GM12872 (cell line): ENCODE results near the gene EAF2.

Experiments used
- TF ChIP-seq, protein P1 (sequence below): IDR thresholded peaks from 3 replicates; pipeline ENCODE4 v1.5.1; 2011; ENCODE audit warnings: low read depth, mild to moderate bottlenecking, low read length, moderate library complexity; ENCODE audit not compliant: insufficient read depth

The EAF2 gene

DNA sequence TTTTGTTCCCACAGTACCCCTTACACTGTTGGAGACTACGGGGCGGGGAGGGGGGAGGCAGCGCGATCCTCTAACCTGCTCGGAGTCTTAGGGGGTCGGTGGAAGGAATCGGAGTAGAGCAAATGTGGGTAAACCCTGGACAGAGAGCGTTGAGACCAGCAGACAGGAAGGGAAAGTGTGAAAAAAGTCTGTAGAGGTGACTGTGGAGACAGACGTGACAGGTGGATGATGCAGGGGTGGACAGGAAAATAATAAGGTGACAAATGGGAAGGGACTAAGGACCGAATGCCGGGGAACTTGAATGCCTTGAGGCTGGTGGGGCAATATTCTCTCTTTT is 424 bp downstream of the EAF2 start:
- TF ChIP-seq, protein P1, sequence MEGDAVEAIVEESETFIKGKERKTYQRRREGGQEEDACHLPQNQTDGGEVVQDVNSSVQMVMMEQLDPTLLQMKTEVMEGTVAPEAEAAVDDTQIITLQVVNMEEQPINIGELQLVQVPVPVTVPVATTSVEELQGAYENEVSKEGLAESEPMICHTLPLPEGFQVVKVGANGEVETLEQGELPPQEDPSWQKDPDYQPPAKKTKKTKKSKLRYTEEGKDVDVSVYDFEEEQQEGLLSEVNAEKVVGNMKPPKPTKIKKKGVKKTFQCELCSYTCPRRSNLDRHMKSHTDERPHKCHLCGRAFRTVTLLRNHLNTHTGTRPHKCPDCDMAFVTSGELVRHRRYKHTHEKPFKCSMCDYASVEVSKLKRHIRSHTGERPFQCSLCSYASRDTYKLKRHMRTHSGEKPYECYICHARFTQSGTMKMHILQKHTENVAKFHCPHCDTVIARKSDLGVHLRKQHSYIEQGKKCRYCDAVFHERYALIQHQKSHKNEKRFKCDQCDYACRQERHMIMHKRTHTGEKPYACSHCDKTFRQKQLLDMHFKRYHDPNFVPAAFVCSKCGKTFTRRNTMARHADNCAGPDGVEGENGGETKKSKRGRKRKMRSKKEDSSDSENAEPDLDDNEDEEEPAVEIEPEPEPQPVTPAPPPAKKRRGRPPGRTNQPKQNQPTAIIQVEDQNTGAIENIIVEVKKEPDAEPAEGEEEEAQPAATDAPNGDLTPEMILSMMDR, result no peak

DNA sequence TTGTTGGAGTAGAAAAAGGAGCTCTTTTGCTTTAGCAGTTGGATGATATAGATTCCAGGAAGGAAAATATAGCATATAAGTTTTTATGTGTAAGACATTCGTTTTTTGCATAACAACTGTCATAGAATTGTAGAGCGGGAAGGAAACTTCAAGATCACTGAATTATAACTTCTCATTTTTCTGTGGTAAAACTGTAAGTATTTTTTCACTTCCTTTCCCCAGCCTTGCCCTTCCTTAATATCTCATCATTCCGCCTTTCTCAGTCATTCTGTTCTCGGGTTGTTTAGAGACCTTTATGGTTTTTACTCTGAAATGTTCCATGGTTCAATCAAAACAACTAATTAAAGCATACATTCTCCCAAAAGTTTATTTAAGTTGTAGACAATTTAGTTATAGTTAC is 1.1 kb downstream of the EAF2 start:
- TF ChIP-seq, protein P1, result no peak

DNA sequence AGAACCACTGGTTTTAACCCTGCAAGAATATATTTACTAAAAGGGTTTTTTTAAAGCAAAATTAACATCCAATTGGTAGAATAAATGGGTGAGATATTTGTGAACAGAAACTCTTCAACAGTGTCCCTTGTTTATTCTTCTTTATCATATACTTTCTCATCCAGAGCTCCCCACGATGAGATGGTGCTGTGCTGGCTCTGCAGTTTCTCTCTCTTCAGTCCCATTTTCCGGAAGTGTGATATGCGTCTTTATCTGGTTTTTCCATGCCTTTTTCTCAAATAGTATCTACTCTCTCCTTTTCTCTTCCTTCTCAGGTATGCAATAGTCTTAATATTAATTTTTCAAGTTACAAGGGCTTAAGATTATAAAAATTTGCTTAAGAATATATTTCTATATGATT is 1.5 kb downstream of the EAF2 start:
- TF ChIP-seq, protein P1, result no peak

DNA sequence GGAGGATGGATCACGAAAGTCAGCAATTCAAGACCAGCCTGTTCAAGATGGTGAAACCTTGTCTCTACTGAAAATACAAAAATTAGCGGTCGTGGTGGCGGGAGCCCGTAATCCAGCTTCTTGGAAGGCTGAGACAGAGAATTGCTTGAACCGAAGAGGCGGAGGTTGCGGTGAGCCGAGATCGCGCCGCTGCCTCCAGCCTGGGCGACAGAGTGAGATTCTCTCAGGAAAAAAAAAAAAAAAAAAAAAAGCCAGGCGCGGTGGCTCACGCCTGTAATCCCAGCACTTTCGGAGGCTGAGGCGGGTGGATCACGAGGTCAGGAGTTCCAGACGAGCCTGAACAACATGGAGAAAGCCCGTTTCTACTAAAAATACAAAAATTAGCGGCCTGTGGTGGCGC is 5.0 kb downstream of the EAF2 start:
- TF ChIP-seq, protein P1, result no peak

DNA sequence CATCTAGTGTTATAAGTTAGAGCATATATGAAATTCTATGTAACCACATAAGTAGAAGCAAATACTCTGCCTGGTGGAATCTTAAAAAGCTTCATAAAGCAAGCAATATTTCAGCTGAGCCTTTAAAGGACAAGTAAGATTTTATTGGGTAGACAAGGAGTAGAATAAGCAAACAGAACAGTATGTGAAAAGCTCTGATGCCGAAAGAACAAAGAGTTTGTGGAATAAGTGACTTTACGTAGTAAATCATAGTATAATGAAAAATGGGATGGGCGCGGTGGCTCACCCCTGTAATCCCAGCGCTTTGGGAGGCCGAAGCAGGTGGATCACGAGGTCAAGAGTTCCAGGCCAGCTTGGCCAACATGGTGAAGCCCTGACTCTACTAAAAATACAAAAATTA is 9.9 kb downstream of the EAF2 start:
- TF ChIP-seq, protein P1, result no peak

DNA sequence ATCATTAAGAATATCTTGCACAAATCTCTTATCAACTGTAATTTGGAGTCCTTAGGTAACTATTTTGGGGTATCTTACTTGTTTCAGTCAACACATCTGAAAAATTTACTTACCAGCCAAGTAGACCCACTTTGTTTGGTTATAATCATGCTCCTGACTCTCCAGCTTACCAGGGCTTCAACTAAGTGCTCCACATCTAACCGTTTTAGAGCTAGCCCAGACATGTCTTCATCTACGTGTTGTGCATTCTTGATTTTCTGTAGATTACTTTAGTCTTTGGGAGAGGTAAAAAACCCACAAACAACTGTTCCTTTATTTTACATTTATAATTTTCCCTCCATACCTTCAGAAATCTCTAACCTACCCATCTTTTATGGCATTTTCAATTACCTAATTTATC is 17.2 kb downstream of the EAF2 start:
- TF ChIP-seq, protein P1, result no peak

DNA sequence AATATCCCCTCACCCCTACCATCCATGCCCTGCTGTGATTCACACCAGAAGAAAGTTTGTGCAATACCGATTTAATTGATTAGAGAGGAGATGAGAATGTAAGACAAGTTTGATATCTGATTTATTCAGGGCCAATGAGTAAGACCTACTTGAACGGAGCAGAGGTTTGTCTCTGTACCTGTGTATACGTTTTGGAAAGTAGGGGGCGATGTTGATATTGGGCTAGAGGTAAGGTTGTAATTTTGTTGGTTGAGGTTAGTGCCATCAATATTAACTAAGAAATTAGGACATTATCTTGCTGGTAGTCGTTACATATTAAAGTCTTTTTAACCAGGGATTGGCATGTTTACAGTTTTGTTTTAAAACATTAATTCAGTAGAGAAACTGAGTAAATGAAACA is 20.5 kb downstream of the EAF2 start:
- TF ChIP-seq, protein P1, result peak; percentile 40; the same call in 1 of the 3 replicates

DNA sequence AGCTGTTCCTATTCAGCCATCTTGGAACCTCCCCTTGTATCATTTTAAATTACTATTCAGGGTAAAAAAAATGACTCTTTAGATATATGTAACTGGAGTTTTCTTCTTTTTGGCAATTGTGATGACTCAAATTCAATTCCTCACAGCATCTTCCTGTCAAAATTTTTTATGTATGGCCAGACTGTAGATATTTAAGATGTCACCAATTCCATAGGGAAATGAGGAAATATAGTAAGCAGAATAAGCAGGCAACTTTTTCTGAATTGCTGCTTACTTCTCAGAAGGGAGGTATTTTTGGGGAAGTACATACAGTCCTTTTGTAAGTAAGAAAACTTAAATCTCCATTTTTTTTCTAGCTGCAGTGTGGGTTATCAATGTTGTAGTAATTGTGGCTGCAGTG is 28.8 kb downstream of the EAF2 start:
- TF ChIP-seq, protein P1, result no peak
